B cell (primary cell): ENCODE results near the gene TRIP10.
"Not testable (repeated sequence)": the region's sequence is repeated elsewhere in the genome, so short reads cannot be mapped to it uniquely, and the experiment has no call there.

ENCODE experiments used
- EZH2 ChIP-seq: IDR thresholded peaks from 2 replicates; pipeline ENCODE4 v1.6.1; 2012; ENCODE audit warnings: borderline replicate concordance, low read depth, mild to moderate bottlenecking, moderate library complexity, low read length; ENCODE audit not compliant: insufficient read depth, poor library complexity, severe bottlenecking
- TF ChIP-seq, protein P1 (sequence below): fragments of 200-600 bp; IDR thresholded peaks from one replicate; pipeline ENCODE4 v1.8.0; 2022; ENCODE audit warnings: antibody characterized with exemption, mild to moderate bottlenecking

DNA sequence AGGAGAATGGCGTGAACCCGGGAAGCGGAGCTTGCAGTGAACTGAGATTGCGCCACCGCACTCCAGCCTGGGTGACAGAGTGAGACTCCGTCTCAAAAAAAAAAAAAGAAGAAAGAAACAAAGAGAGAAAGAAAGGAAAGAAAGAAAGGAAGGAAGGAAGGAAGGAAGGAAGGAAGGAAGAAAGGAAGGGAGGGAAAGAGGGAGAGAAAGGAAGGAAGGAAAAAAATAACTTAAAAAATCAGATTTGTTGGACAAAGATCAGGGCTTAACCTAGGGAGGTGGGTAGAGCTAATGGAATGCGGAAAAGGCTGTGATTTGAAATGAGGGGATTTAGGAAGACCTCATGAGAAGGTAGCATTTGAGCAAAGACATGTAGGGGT is 32.2 kb downstream of the TRIP10 start:
- TF ChIP-seq, protein P1, sequence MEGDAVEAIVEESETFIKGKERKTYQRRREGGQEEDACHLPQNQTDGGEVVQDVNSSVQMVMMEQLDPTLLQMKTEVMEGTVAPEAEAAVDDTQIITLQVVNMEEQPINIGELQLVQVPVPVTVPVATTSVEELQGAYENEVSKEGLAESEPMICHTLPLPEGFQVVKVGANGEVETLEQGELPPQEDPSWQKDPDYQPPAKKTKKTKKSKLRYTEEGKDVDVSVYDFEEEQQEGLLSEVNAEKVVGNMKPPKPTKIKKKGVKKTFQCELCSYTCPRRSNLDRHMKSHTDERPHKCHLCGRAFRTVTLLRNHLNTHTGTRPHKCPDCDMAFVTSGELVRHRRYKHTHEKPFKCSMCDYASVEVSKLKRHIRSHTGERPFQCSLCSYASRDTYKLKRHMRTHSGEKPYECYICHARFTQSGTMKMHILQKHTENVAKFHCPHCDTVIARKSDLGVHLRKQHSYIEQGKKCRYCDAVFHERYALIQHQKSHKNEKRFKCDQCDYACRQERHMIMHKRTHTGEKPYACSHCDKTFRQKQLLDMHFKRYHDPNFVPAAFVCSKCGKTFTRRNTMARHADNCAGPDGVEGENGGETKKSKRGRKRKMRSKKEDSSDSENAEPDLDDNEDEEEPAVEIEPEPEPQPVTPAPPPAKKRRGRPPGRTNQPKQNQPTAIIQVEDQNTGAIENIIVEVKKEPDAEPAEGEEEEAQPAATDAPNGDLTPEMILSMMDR: not testable (repeated sequence)
- TF ChIP-seq EZH2: not testable (repeated sequence)
